Neuronal stem cell (in vitro differentiated cells): ENCODE measurements around the gene CCDC60.

Source experiments
- DNase-seq: peaks from one replicate; pipeline ENCODE4 v3.0.0-alpha.2; 2013; ENCODE audit warnings: low spot score
- H2AFZ ChIP-seq: one replicate; pipeline ENCODE4 v1.6.1; 2013; ENCODE audit warnings: mild to moderate bottlenecking, low read length, inconsistent platforms
- H2AK5ac ChIP-seq: 2 replicates; pipeline ENCODE4 v1.6.1; 2013; ENCODE audit warnings: low read depth, mild to moderate bottlenecking, inconsistent platforms, low read length, moderate library complexity, mixed read lengths
- H2BK120ac ChIP-seq: 2 replicates; pipeline ENCODE4 v1.6.1; 2013; ENCODE audit warnings: low read depth, mild to moderate bottlenecking, inconsistent platforms, low read length, moderate library complexity, mixed read lengths
- H2BK12ac ChIP-seq: one replicate; pipeline ENCODE4 v1.6.1; 2013; ENCODE audit warnings: low read length, inconsistent platforms
- H2BK15ac ChIP-seq: 2 replicates; pipeline ENCODE4 v1.6.1; 2013; ENCODE audit warnings: mild to moderate bottlenecking, low read length, inconsistent platforms, mixed read lengths
- H2BK5ac ChIP-seq: one replicate; pipeline ENCODE4 v1.6.1; 2013; ENCODE audit warnings: inconsistent platforms, mild to moderate bottlenecking, low read length, moderate library complexity
- H3K14ac ChIP-seq: one replicate; pipeline ENCODE4 v1.6.1; 2013; ENCODE audit warnings: low read length, inconsistent platforms
- H3K18ac ChIP-seq: 2 replicates; pipeline ENCODE4 v1.6.1; 2013; ENCODE audit warnings: low read length, inconsistent platforms
- H3K23ac ChIP-seq: 2 replicates; pipeline ENCODE4 v1.6.1; 2013; ENCODE audit warnings: low read depth, mild to moderate bottlenecking, mixed read lengths, low read length, inconsistent platforms; ENCODE audit not compliant: poor library complexity
- H3K27ac ChIP-seq: replicated peaks from 3 replicates; pipeline ENCODE4 v1.5.1; 2013; ENCODE audit warnings: low read length, inconsistent platforms
- H3K27me3 ChIP-seq, 3 experiments: 2 replicates each; pipeline ENCODE4 v1.6.1; 2013; ENCODE audit warnings: low read length in 3 of 3, mild to moderate bottlenecking in 2 of 3, inconsistent platforms in 1 of 3, low read depth in 1 of 3, mixed read lengths in 1 of 3, moderate library complexity in 1 of 3; ENCODE audit not compliant: control insufficient read depth in 3 of 3, insufficient read depth in 3 of 3
- H3K36me3 ChIP-seq, 2 donors: replicated peaks in 1 of 2; 2 replicates each; pipeline ENCODE4 v1.6.1; 2013; ENCODE audit warnings: low read length in 2 of 2; ENCODE audit not compliant: control insufficient read depth in 2 of 2, insufficient read depth in 2 of 2
- H3K4ac ChIP-seq: 2 replicates; pipeline ENCODE4 v1.6.1; 2013; ENCODE audit warnings: inconsistent platforms, mild to moderate bottlenecking, low read length, moderate library complexity
- H3K4me1 ChIP-seq, 2 donors: 1 replicate in 1 of 2; 2 replicates in 1 of 2; pipeline ENCODE4 v1.6.1; 2013; ENCODE audit warnings: low read length in 2 of 2, low read depth in 1 of 2; ENCODE audit not compliant: control insufficient read depth in 2 of 2, insufficient read depth in 1 of 2
- H3K4me2 ChIP-seq: one replicate; pipeline ENCODE4 v1.6.1; 2013; ENCODE audit warnings: mild to moderate bottlenecking, low read length, inconsistent platforms; ENCODE audit not compliant: insufficient read depth, poor library complexity, severe bottlenecking
- H3K4me3 ChIP-seq, 2 donors: 2 replicates each; pipeline ENCODE4 v1.5.1; 2013; ENCODE audit warnings: low read length in 2 of 2, mild to moderate bottlenecking in 2 of 2, inconsistent platforms in 1 of 2, moderate library complexity in 1 of 2
- H3K79me1 ChIP-seq: one replicate; pipeline ENCODE4 v1.6.1; 2013; ENCODE audit warnings: low read depth, mild to moderate bottlenecking, inconsistent platforms, low read length, moderate library complexity
- H3K9ac ChIP-seq: one replicate; pipeline ENCODE4 v1.6.1; 2013; ENCODE audit warnings: mild to moderate bottlenecking, low read depth, low read length, inconsistent platforms; ENCODE audit not compliant: poor library complexity
- H3K9me3 ChIP-seq, 2 donors: replicated peaks in 1 of 2; 2 replicates each; pipeline versions ENCODE3 to v1.6.1; 2013; ENCODE audit warnings: low read length in 2 of 2, mild to moderate bottlenecking in 2 of 2, inconsistent platforms in 1 of 2, low read depth in 1 of 2, mixed read lengths in 1 of 2, moderate library complexity in 1 of 2; ENCODE audit not compliant: control insufficient read depth in 2 of 2, insufficient read depth in 1 of 2
- H4K8ac ChIP-seq: one replicate; pipeline ENCODE4 v1.6.1; 2013; ENCODE audit warnings: low read depth, mild to moderate bottlenecking, inconsistent platforms, low read length, moderate library complexity
- H4K91ac ChIP-seq: one replicate; pipeline ENCODE4 v1.6.1; 2013; ENCODE audit warnings: low read length, low read depth, mild to moderate bottlenecking, inconsistent platforms; ENCODE audit not compliant: poor library complexity
- WGBS, 2 donors: extraction: QIAGEN DNeasy Blood & Tissue Kit; methylation state at CpG; one replicate each; pipeline ENCODE4 v1.1.7; 2013; ENCODE audit warnings: missing lambda C conversion rate in 2 of 2, mixed read lengths in 1 of 2; ENCODE audit not compliant: insufficient read length in 2 of 2, insufficient replicate concordance in 1 of 2; ENCODE audit errors: extremely low coverage in 2 of 2; 5-methylcytosine and 5-hydroxymethylcytosine counted together

The CCDC60 gene

DNA sequence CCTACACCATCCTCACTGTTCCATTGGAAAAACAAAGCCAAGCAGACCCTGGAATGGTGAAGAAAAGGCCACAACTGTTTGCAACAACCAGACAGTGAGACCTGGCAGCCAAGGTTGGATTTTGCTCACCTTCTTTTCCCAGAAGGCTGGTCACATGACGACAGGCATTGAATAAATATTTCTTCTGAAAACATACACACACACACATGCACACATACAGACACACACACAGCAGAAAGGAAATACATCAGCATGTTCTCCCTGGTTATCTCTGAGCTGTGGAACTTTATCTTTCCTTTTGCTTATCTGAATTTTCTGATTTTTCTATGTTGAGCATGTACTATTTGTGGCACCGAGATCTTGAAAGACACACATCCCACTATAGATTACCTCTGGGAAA lies 38.0 kb upstream of the CCDC60 start:
- WGBS, 2 donors, result no CpG with 5 or more reads among the region's 2 CpGs
- H4K91ac ChIP-seq, result no peak overlapping the region
- no peak overlapping the region for H3K23ac ChIP-seq

DNA sequence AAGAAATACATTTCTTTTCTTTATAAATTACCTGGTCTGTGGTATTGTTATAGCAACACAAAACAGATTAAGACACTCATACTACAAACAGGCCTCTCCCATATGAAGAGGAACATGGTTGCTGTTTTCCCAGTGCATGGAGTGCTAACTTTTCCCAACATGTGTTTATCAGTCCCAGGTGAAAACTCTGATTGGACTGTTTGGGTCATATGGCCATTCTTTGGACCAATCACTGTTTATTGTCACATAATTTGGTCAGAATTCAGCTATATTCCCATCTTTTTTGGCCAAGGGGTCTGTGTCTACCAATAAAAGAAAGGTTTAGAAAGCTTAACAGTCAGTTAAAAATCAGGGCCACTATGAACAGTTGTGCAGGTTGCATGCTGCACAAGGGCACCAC lies 35.4 kb upstream of the CCDC60 start:
- no peaks in the 10 kb centered on the region for H3K36me3 ChIP-seq
- DNase-seq, result no peak
- H2BK120ac ChIP-seq, result no peak overlapping the region
- no peaks in the 10 kb centered on the region for H3K27me3 ChIP-seq
- peaks cover 0 to 11% of the 10 kb centered on the region in 2 donors for H3K4me1 ChIP-seq
- no peaks in the 10 kb centered on the region for H3K79me1 ChIP-seq
- no peak overlapping the region for H4K8ac ChIP-seq
- H2AK5ac ChIP-seq, result no peak overlapping the region
- no peak overlapping the region for H2BK5ac ChIP-seq
- no peak overlapping the region for H2BK15ac ChIP-seq
- H3K4ac ChIP-seq, result no peak overlapping the region
- no peak overlapping the region for H3K4me2 ChIP-seq
- no peak overlapping the region for H4K91ac ChIP-seq
- no peak overlapping the region for H3K18ac ChIP-seq
- no peak overlapping the region for H3K14ac ChIP-seq
- no peak overlapping the region for H3K27ac ChIP-seq
- H2AFZ ChIP-seq, result no peak overlapping the region
- H3K4me3 ChIP-seq, result no peak overlapping the region
- no peak overlapping the region for H3K23ac ChIP-seq
- no peak overlapping the region for H3K9ac ChIP-seq
- no peaks in the 10 kb centered on the region for H3K9me3 ChIP-seq
- H2BK12ac ChIP-seq, result no peak overlapping the region

More for the DNA sequence above, 38.0 kb upstream of the CCDC60 start:
- Histone ChIP-seq H2BK5ac (no peak overlapping the region), H3K4ac (no peak overlapping the region), H3K27me3 (no peaks in the 10 kb centered on the region), H3K4me2 (no peak overlapping the region), H3K27ac (no peak overlapping the region), H4K8ac (no peak overlapping the region), H2BK12ac (no peak overlapping the region), H3K4me3 (no peak overlapping the region), H3K14ac (no peak overlapping the region), H3K36me3 (no peaks in the 10 kb centered on the region), H2AFZ (no peak overlapping the region), H3K79me1 (no peaks in the 10 kb centered on the region), H3K18ac (no peak overlapping the region), H2BK120ac (no peak overlapping the region), H3K9ac (no peak overlapping the region), H3K4me1 (peaks cover 0 to 7% of the 10 kb centered on the region in 2 donors), H2BK15ac (no peak overlapping the region), H3K9me3 (no peaks in the 10 kb centered on the region), H2AK5ac (no peak overlapping the region)
- DNase-seq, result no peak

- no peak overlapping the region for H4K8ac ChIP-seq
- no peak overlapping the region for H3K14ac ChIP-seq
- H3K4me1 ChIP-seq, result peaks cover 0 to 11% of the 10 kb centered on the region in 2 donors
- peak overlapping the region; percentile 29 for H3K18ac ChIP-seq
- WGBS, 2 donors, result no CpG with 5 or more reads among the region's 9 CpGs
- H4K91ac ChIP-seq, result no peak overlapping the region
- H3K4ac ChIP-seq, result no peak overlapping the region
- no peak overlapping the region for H2AK5ac ChIP-seq
- DNase-seq, result no peak
- no peaks in the 10 kb centered on the region for H3K9me3 ChIP-seq
- no peak overlapping the region for H3K4me3 ChIP-seq
- H3K36me3 ChIP-seq, result no peaks in the 10 kb centered on the region
- H2BK120ac ChIP-seq, result no peak overlapping the region
- H2AFZ ChIP-seq, result no peak overlapping the region
- H2BK12ac ChIP-seq, result no peak overlapping the region
- no peaks in the 10 kb centered on the region for H3K79me1 ChIP-seq
- H3K27me3 ChIP-seq, result no peaks in the 10 kb centered on the region
- H2BK15ac ChIP-seq, result no peak overlapping the region
- H3K23ac ChIP-seq, result no peak overlapping the region
- H3K27ac ChIP-seq, result no peak overlapping the region
- no peak overlapping the region for H3K9ac ChIP-seq
- no peak overlapping the region for H3K4me2 ChIP-seq
- no peak overlapping the region for H2BK5ac ChIP-seq
These were observed 33.1 kb upstream of the CCDC60 start for GRCh38 chr12:119301379-119301778.

- no peak overlapping the region for H2AK5ac ChIP-seq
- no peak overlapping the region for H3K4me3 ChIP-seq
- H3K36me3 ChIP-seq, result no peaks in the 10 kb centered on the region
- no peak overlapping the region for H2BK5ac ChIP-seq
- H3K79me1 ChIP-seq, result no peaks in the 10 kb centered on the region
- H2BK120ac ChIP-seq, result no peak overlapping the region
- no peak overlapping the region for H3K18ac ChIP-seq
- no peak overlapping the region for H3K14ac ChIP-seq
- H3K27ac ChIP-seq, result peak overlapping the region; percentile 86
- H3K23ac ChIP-seq, result no peak overlapping the region
- H2AFZ ChIP-seq, result no peak overlapping the region
- H3K4me2 ChIP-seq, result no peak overlapping the region
- H3K27me3 ChIP-seq, result no peaks in the 10 kb centered on the region
- H3K9me3 ChIP-seq, result no peaks in the 10 kb centered on the region
- no peak overlapping the region for H4K8ac ChIP-seq
- no peak overlapping the region for H4K91ac ChIP-seq
- no CpG with 5 or more reads among the region's 7 CpGs for WGBS, 2 donors
- no peak overlapping the region for H2BK12ac ChIP-seq
- DNase-seq, result peak; percentile 64
- H3K9ac ChIP-seq, result no peak overlapping the region
- H2BK15ac ChIP-seq, result no peak overlapping the region
- peaks cover 0 to 11% of the 10 kb centered on the region in 2 donors for H3K4me1 ChIP-seq
- H3K4ac ChIP-seq, result no peak overlapping the region
These were observed 32.0 kb upstream of the CCDC60 start for GRCh38 chr12:119302451-119303080.
